GM12878 (cell line): ENCODE measurements around the gene TOR1A. TPM values are rescaled to one million over a fixed set of nuclear protein-coding genes. Genes with fewer than 3 reads are reported as not detected.

Source experiments
- ATAC-seq: fragments of 200-7000 bp; cut with Tn5 transposase; 3 replicates; pipeline ENCODE4 v1.9.1; 2020; ENCODE audit warnings: mild to moderate bottlenecking, moderate library complexity
- BruUV-seq: library from RNA; stranded (reverse); fragments of 400-500 nt; replicated peaks from 2 replicates; lab custom pipeline; 2021; lab: Mats Ljungman, UMichigan
- CTCF ChIA-PET: fragments of 300-600 bp; sonication (Branson Sonifier 250); formaldehyde crosslinking; extraction: SDS; loops from one replicate; lab custom pipeline; 2021; ENCODE audit warnings: inconsistent platforms; lab: Yijun Ruan, JAX
- POLR2A ChIA-PET: fragments of 350-600 bp; formaldehyde crosslinking; extraction: SDS; loops from one replicate; lab custom pipeline; 2021; ENCODE audit warnings: inconsistent platforms; lab: Charles Lee
- RAD21 ChIA-PET: fragments of 300-600 bp; sonication (Branson Sonifier 250); formaldehyde crosslinking; loops from one replicate; lab custom pipeline; 2023; ENCODE audit warnings: antibody characterized with exemption; ENCODE audit not compliant: unreplicated experiment; lab: Charles Lee
- SMC1A ChIA-PET: fragments of 300-600 bp; sonication (Branson Sonifier 250); formaldehyde crosslinking; loops from one replicate; lab custom pipeline; 2023; ENCODE audit not compliant: unreplicated experiment, uncharacterized antibody; lab: Charles Lee
- DNase-seq: peaks from one replicate; pipeline ENCODE4 v3.0.0-alpha.2; 2011; ENCODE audit warnings: low read depth, low spot score
- FAIRE-seq: peaks from 3 replicates; lab custom pipeline; 2011; peaks lifted over from hg19 to GRCh38; lab: Jason Lieb, UNC
- H2AFZ ChIP-seq: 2 replicates; pipeline ENCODE4 v1.6.0; 2011; ENCODE audit warnings: low read depth, low read length, control low read depth; ENCODE audit not compliant: control insufficient read depth
- H3K27ac ChIP-seq: 2 replicates; pipeline ENCODE4 v1.5.1; 2011; ENCODE audit warnings: control low read depth; ENCODE audit not compliant: control insufficient read depth, insufficient read depth
- H3K27me3 ChIP-seq, 2 experiments: replicated peaks in 1 of 2; 2 replicates each; pipeline versions ENCODE4 v1.6.0 to v1.6.1; 2011; ENCODE audit warnings: low read length in 1 of 2; ENCODE audit not compliant: control insufficient read depth in 2 of 2, insufficient read depth in 2 of 2
- H3K36me3 ChIP-seq, 2 experiments: 2 replicates each; pipeline ENCODE4 v1.5.1; 2011; ENCODE audit warnings: low read length in 1 of 2; ENCODE audit not compliant: control insufficient read depth in 2 of 2, insufficient read depth in 2 of 2
- H3K4me1 ChIP-seq: 2 replicates; pipeline ENCODE4 v1.6.1; 2011; ENCODE audit warnings: mild to moderate bottlenecking, low read length, moderate library complexity, mixed read lengths; ENCODE audit not compliant: control insufficient read depth, insufficient read depth
- H3K4me2 ChIP-seq: 2 replicates; pipeline ENCODE4 v1.6.0; 2011; ENCODE audit warnings: control low read depth; ENCODE audit not compliant: control insufficient read depth, insufficient read depth
- H3K4me3 ChIP-seq: fragments of 200-600 bp; sonication (generic); 2 replicates; pipeline ENCODE4 v1.5.1; 2016
- H3K79me2 ChIP-seq: 2 replicates; pipeline ENCODE4 v1.6.0; 2011; ENCODE audit warnings: low read length; ENCODE audit not compliant: control insufficient read depth, insufficient read depth
- H3K9ac ChIP-seq: 2 replicates; pipeline ENCODE4 v1.8.0; 2011; ENCODE audit warnings: low read length, control low read depth, mixed read lengths; ENCODE audit not compliant: control insufficient read depth, insufficient read depth
- H3K9me3 ChIP-seq: replicated peaks from 3 replicates; pipeline ENCODE4 v1.5.1; 2011; ENCODE audit warnings: mild to moderate bottlenecking, low read length; ENCODE audit not compliant: control insufficient read depth, insufficient read depth
- H4K20me1 ChIP-seq: 2 replicates; pipeline ENCODE4 v1.6.0; 2011; ENCODE audit not compliant: control insufficient read depth, insufficient read depth
- CBX3 ChIP-seq: fragments of 200-600 bp; sonication (generic); IDR thresholded peaks from 2 replicates; pipeline ENCODE4 v1.6.1; 2016; ENCODE audit warnings: low read depth, borderline replicate concordance
- E2F8 ChIP-seq: fragments of 450-650 bp; IDR thresholded peaks from 2 replicates; pipeline ENCODE4 v1.6.1; 2018; ENCODE audit warnings: mild to moderate bottlenecking, low read depth, moderate library complexity; ENCODE audit not compliant: partially characterized antibody
- KLF5 ChIP-seq: fragments of 450-650 bp; IDR thresholded peaks from 2 replicates; pipeline ENCODE4 v1.6.1; 2014; ENCODE audit warnings: mild to moderate bottlenecking; ENCODE audit not compliant: partially characterized antibody
- PAX8 ChIP-seq: fragments of 450-650 bp; IDR thresholded peaks from 2 replicates; pipeline ENCODE4 v1.6.1; 2017; ENCODE audit warnings: mild to moderate bottlenecking, moderate library complexity
- RELA ChIP-seq: fragments of 450-650 bp; IDR thresholded peaks from 2 replicates; pipeline ENCODE4 v1.8.0; 2014; ENCODE audit warnings: borderline replicate concordance; ENCODE audit not compliant: partially characterized antibody
- SMARCA5 ChIP-seq: fragments of 450-650 bp; IDR thresholded peaks from 2 replicates; pipeline ENCODE4 v1.6.1; 2017; ENCODE audit warnings: mild to moderate bottlenecking
- ZBED1 ChIP-seq: IDR thresholded peaks from 2 replicates; pipeline ENCODE4 v1.6.1; 2016; ENCODE audit warnings: borderline replicate concordance
- WGBS: methylation state at CpG from one replicate; pipeline ENCODE4 v1.1.6; 2016; ENCODE audit warnings: low lambda C conversion rate; ENCODE audit not compliant: insufficient replicate concordance, insufficient coverage; ENCODE audit errors: missing lambda C conversion rate; 5-methylcytosine and 5-hydroxymethylcytosine counted together
- in situ Hi-C: fragments of 300-500 bp; cut with MboI; formaldehyde crosslinking; loops from 9 replicates; pipeline ENCODE4 v1.14.3; 2018; ENCODE audit warnings: mixed read lengths
- intact Hi-C: fragments of 100-400 bp; cut with micrococcal nuclease; formaldehyde crosslinking; loops from one replicate; pipeline ENCODE4 v1.14.2; 2022; ENCODE audit not compliant: unreplicated experiment
- polyA plus RNA-seq, 11 experiments: library from polyadenylated mRNA; depleted of rRNA in 4 of 11; unstranded in 6 of 11; stranded (reverse) in 5 of 11; fragments of >200 nt; fragmentation: Nextera tagmentation in 4 of 11; fragmentation: Illumina TruSeq in 1 of 11; extraction: Ambion mirVana in 4 of 11; extraction: Trizol in 1 of 11; gene quantifications; 1 replicate in 1 of 11; 2 replicates in 10 of 11; pipeline versions ENCODE4 v1.2.1 to v1.2.3, GENCODE V29; 2011 to 2016; ENCODE audit warnings: inconsistent platforms in 2 of 11, missing spikeins in 2 of 11, low read depth in 1 of 11
- total RNA-seq, 4 experiments: library from RNA; depleted of rRNA in 3 of 4; stranded (reverse); fragments of >200 nt in 3 of 4; fragmentation: Illumina TruSeq in 1 of 4; extraction: Trizol in 1 of 4; gene quantifications; 2 replicates each; pipeline versions ENCODE4 v1.2.1 to v1.2.3, GENCODE V29; 2013 to 2021
- TF ChIP-seq, protein P1 (sequence below): fragments of 450-650 bp; IDR thresholded peaks from 2 replicates; pipeline ENCODE4 v1.6.1; 2016; ENCODE audit warnings: mild to moderate bottlenecking
- TF ChIP-seq, protein P2 (sequence below): fragments of 450-650 bp; formaldehyde crosslinking; IDR thresholded peaks from 2 replicates; pipeline ENCODE4 v1.4.0; 2020; ENCODE audit warnings: mild to moderate bottlenecking, moderate library complexity
- TF ChIP-seq, protein P3 (sequence below): IDR thresholded peaks from 2 replicates; pipeline ENCODE4 v1.6.1; 2012; ENCODE audit warnings: low read depth, low read length, improper control_type of control experiment

Gene TOR1A
- total and polyA plus RNA-seq, 10 of the 15 experiments (the other 5 are each of a cell fraction or from before 2014, with no cell fraction given): 3.2 to 60.8 (median 38.6) TPM

DNA sequence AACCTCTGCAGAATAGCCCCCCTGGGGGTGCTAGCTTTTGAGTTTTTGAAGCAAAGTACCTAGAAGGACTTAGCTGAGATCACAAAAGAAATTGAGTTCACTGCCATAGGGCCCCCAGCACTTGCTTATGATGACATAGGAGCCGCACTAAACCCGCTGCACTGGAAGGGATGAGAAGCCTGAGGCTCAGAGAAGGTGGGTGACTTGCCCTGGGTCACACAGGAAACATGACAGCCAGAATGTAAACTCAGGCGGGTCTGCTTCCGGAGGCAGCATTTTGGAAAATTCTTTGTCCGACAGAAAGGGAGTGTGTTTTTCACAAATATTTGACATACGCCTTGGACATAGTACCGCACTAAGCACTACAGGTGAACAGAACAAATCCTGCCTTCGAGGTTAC lies 29.4 kb downstream of the TOR1A start:
- BruUV-seq: no TSS peak
- intact Hi-C loops (no loop called here), in situ Hi-C loops (no loop called here)
- no peaks in the 10 kb centered on the region for H3K4me1 ChIP-seq
- ATAC-seq: no peak
- ChIA-PET POLR2A (no interaction called here), RAD21 (no interaction called here), SMC1A (no interaction called here), CTCF (no interaction called here)
- peaks cover 0 to 2% of the 10 kb centered on the region in 2 experiments; a peak in 1 of 4 replicates for H3K27me3 ChIP-seq
- H3K27ac ChIP-seq: no peak overlapping the region
- no peak overlapping the region for H3K4me2 ChIP-seq
- H3K4me3 ChIP-seq: no peak overlapping the region
- no peak overlapping the region for H3K9ac ChIP-seq
- no peaks in the 10 kb centered on the region for H3K79me2 ChIP-seq
- no peak for DNase-seq
- H3K36me3 ChIP-seq: no peaks in the 10 kb centered on the region
- H4K20me1 ChIP-seq: no peaks in the 10 kb centered on the region
- no peaks in the 10 kb centered on the region for H3K9me3 ChIP-seq
- no peak for FAIRE-seq
- no peak overlapping the region for H2AFZ ChIP-seq
- 47% methylated on average over 8 of the region's 8 CpGs for WGBS
- TF ChIP-seq SMARCA5 (no peak), KLF5 (no peak), PAX8 (no peak), ZBED1 (no peak), E2F8 (no peak), RELA (no peak), CBX3 (no peak)
- TF ChIP-seq, protein P1, sequence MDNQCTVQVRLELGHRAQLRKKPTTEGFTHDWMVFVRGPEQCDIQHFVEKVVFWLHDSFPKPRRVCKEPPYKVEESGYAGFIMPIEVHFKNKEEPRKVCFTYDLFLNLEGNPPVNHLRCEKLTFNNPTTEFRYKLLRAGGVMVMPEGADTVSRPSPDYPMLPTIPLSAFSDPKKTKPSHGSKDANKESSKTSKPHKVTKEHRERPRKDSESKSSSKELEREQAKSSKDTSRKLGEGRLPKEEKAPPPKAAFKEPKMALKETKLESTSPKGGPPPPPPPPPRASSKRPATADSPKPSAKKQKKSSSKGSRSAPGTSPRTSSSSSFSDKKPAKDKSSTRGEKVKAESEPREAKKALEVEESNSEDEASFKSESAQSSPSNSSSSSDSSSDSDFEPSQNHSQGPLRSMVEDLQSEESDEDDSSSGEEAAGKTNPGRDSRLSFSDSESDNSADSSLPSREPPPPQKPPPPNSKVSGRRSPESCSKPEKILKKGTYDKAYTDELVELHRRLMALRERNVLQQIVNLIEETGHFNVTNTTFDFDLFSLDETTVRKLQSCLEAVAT: no peak
- TF ChIP-seq, protein P2, sequence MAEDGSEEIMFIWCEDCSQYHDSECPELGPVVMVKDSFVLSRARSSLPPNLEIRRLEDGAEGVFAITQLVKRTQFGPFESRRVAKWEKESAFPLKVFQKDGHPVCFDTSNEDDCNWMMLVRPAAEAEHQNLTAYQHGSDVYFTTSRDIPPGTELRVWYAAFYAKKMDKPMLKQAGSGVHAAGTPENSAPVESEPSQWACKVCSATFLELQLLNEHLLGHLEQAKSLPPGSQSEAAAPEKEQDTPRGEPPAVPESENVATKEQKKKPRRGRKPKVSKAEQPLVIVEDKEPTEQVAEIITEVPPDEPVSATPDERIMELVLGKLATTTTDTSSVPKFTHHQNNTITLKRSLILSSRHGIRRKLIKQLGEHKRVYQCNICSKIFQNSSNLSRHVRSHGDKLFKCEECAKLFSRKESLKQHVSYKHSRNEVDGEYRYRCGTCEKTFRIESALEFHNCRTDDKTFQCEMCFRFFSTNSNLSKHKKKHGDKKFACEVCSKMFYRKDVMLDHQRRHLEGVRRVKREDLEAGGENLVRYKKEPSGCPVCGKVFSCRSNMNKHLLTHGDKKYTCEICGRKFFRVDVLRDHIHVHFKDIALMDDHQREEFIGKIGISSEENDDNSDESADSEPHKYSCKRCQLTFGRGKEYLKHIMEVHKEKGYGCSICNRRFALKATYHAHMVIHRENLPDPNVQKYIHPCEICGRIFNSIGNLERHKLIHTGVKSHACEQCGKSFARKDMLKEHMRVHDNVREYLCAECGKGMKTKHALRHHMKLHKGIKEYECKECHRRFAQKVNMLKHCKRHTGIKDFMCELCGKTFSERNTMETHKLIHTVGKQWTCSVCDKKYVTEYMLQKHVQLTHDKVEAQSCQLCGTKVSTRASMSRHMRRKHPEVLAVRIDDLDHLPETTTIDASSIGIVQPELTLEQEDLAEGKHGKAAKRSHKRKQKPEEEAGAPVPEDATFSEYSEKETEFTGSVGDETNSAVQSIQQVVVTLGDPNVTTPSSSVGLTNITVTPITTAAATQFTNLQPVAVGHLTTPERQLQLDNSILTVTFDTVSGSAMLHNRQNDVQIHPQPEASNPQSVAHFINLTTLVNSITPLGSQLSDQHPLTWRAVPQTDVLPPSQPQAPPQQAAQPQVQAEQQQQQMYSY (CRISPR knock-in tag): no peak
- TF ChIP-seq, protein P3, sequence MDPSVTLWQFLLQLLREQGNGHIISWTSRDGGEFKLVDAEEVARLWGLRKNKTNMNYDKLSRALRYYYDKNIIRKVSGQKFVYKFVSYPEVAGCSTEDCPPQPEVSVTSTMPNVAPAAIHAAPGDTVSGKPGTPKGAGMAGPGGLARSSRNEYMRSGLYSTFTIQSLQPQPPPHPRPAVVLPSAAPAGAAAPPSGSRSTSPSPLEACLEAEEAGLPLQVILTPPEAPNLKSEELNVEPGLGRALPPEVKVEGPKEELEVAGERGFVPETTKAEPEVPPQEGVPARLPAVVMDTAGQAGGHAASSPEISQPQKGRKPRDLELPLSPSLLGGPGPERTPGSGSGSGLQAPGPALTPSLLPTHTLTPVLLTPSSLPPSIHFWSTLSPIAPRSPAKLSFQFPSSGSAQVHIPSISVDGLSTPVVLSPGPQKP: no peak
